OCI-LY1 (cell line): Measurements from ENCODE around the gene ADAMTS17.

ENCODE experiments used
- H2AFZ ChIP-seq: fragments of 200-600 bp; sonication (generic), shearing (Covaris generic); 2 replicates; pipeline ENCODE4 v1.6.0; 2014; ENCODE audit warnings: antibody characterized with exemption, mild to moderate bottlenecking, low read length
- H3F3A ChIP-seq: fragments of 200-600 bp; sonication (generic), shearing (Covaris generic); 2 replicates; pipeline ENCODE4 v1.6.0; 2014; ENCODE audit warnings: mild to moderate bottlenecking, antibody characterized with exemption, low read length, moderate library complexity; ENCODE audit not compliant: insufficient read depth
- H3K27ac ChIP-seq: fragments of 200-600 bp; sonication (generic); 2 replicates; pipeline ENCODE4 v1.5.1; 2014; ENCODE audit warnings: low read length, mixed run types, mild to moderate bottlenecking, low read depth; ENCODE audit not compliant: poor library complexity, severe bottlenecking
- H3K27me3 ChIP-seq: fragments of 200-600 bp; sonication (generic); 2 replicates; pipeline ENCODE4 v1.6.0; 2014; ENCODE audit warnings: antibody characterized with exemption, mild to moderate bottlenecking, low read length, moderate library complexity; ENCODE audit not compliant: insufficient read depth
- H3K36me3 ChIP-seq: fragments of 200-600 bp; sonication (generic); 2 replicates; pipeline ENCODE4 v1.6.1; 2014; ENCODE audit warnings: mild to moderate bottlenecking, antibody characterized with exemption, low read length, moderate library complexity, mixed read lengths; ENCODE audit not compliant: insufficient read depth
- H3K4me1 ChIP-seq: fragments of 200-600 bp; sonication (generic); 2 replicates; pipeline ENCODE4 v1.5.1; 2014; ENCODE audit warnings: mild to moderate bottlenecking, low read length, moderate library complexity; ENCODE audit not compliant: insufficient read depth, severe bottlenecking
- H3K4me2 ChIP-seq: fragments of 200-600 bp; sonication (generic), shearing (Covaris generic); 2 replicates; pipeline ENCODE4 v1.6.1; 2014; ENCODE audit warnings: low read length
- H3K4me3 ChIP-seq: fragments of 200-600 bp; sonication (generic); 2 replicates; pipeline ENCODE4 v1.5.1; 2014; ENCODE audit warnings: low read length, low read depth, mild to moderate bottlenecking, mixed read lengths; ENCODE audit not compliant: poor library complexity, severe bottlenecking
- H3K79me2 ChIP-seq: fragments of 200-600 bp; shearing (Covaris generic); 2 replicates; pipeline ENCODE4 v1.6.1; 2016; ENCODE audit warnings: mixed run types, low read length, mixed read lengths; ENCODE audit not compliant: insufficient read depth
- H3K9ac ChIP-seq: fragments of 200-600 bp; sonication (generic), shearing (Covaris generic); 2 replicates; pipeline ENCODE4 v1.6.1; 2014; ENCODE audit warnings: mild to moderate bottlenecking, low read length, mixed read lengths
- H3K9me2 ChIP-seq: fragments of 200-600 bp; sonication (generic), shearing (Covaris generic); 2 replicates; pipeline ENCODE4 v1.6.1; 2014; ENCODE audit warnings: low read depth, mild to moderate bottlenecking, low read length, mixed read lengths
- H3K9me3 ChIP-seq: fragments of 200-600 bp; shearing (Covaris generic); 2 replicates; pipeline ENCODE4 v1.6.1; 2014; ENCODE audit warnings: low read length, mixed read lengths
- H4K20me1 ChIP-seq: fragments of 200-600 bp; sonication (generic), shearing (Covaris generic); 2 replicates; pipeline ENCODE4 v1.6.0; 2016; ENCODE audit warnings: mild to moderate bottlenecking, low read length; ENCODE audit not compliant: insufficient read depth
- EZH2 ChIP-seq: fragments of 200-600 bp; sonication (generic), shearing (Covaris generic); IDR thresholded peaks from 2 replicates; pipeline ENCODE4 v1.8.0; 2017; ENCODE audit warnings: borderline replicate concordance, mixed run types, mild to moderate bottlenecking, antibody characterized with exemption, low read length, moderate library complexity, mixed read lengths
- TF ChIP-seq, protein P1 (sequence below): fragments of 200-600 bp; sonication (generic), shearing (Covaris generic); IDR thresholded peaks from 2 replicates; pipeline ENCODE4 v1.5.1; 2017; ENCODE audit warnings: mild to moderate bottlenecking, antibody characterized with exemption, low read length, moderate library complexity, mixed read lengths

ADAMTS17 gene

GRCh38 chr15:100152463-100152862, 189.3 kb downstream of the ADAMTS17 start:
- H3K79me2 ChIP-seq = no peaks in the 10 kb centered on the region
- no peak overlapping the region for H3K27ac ChIP-seq
- H3K27me3 ChIP-seq = no peaks in the 10 kb centered on the region
- no peak for TF ChIP-seq EZH2
- TF ChIP-seq, protein P1, sequence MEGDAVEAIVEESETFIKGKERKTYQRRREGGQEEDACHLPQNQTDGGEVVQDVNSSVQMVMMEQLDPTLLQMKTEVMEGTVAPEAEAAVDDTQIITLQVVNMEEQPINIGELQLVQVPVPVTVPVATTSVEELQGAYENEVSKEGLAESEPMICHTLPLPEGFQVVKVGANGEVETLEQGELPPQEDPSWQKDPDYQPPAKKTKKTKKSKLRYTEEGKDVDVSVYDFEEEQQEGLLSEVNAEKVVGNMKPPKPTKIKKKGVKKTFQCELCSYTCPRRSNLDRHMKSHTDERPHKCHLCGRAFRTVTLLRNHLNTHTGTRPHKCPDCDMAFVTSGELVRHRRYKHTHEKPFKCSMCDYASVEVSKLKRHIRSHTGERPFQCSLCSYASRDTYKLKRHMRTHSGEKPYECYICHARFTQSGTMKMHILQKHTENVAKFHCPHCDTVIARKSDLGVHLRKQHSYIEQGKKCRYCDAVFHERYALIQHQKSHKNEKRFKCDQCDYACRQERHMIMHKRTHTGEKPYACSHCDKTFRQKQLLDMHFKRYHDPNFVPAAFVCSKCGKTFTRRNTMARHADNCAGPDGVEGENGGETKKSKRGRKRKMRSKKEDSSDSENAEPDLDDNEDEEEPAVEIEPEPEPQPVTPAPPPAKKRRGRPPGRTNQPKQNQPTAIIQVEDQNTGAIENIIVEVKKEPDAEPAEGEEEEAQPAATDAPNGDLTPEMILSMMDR = no peak
- H3F3A ChIP-seq = no peaks in the 10 kb centered on the region
- no peaks in the 10 kb centered on the region for H3K9me3 ChIP-seq
- H3K4me3 ChIP-seq = no peak overlapping the region
- H3K4me1 ChIP-seq = no peaks in the 10 kb centered on the region
- H2AFZ ChIP-seq = no peak overlapping the region
- H3K9me2 ChIP-seq = no peaks in the 10 kb centered on the region
- H4K20me1 ChIP-seq = no peaks in the 10 kb centered on the region
- H3K9ac ChIP-seq = no peak overlapping the region
- H3K36me3 ChIP-seq = no peaks in the 10 kb centered on the region; the same call in 1 of the 2 replicates
- H3K4me2 ChIP-seq = no peak overlapping the region

DNA sequence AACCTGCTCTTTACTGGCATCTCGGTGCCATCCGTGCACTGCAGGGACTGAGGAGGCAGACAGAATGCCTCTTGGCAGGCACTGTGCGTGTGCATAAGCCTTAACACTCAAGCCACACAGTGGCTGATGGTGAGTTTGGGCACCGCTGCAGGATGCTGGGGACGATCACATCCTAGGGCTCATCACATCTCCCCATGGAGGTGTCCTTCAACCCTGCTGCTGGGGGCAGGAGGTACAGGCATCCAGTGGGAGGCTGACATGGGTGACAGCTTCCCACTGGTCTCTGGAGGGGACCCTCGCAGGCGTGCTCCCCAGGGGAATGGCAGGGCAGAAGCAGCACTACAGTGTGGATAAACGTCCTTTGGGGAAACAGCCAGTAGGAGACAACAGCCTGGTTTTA, 190.9 kb downstream of the ADAMTS17 start:
- H3K79me2 ChIP-seq = no peaks in the 10 kb centered on the region
- H4K20me1 ChIP-seq = no peaks in the 10 kb centered on the region
- H2AFZ ChIP-seq = no peak overlapping the region
- H3F3A ChIP-seq = no peaks in the 10 kb centered on the region
- no peak overlapping the region for H3K9ac ChIP-seq
- no peaks in the 10 kb centered on the region for H3K27me3 ChIP-seq
- no peak overlapping the region for H3K4me3 ChIP-seq
- no peak overlapping the region for H3K4me2 ChIP-seq
- H3K36me3 ChIP-seq = no peaks in the 10 kb centered on the region; the same call in 1 of the 2 replicates
- no peaks in the 10 kb centered on the region for H3K4me1 ChIP-seq
- H3K27ac ChIP-seq = no peak overlapping the region
- no peaks in the 10 kb centered on the region for H3K9me2 ChIP-seq
- no peaks in the 10 kb centered on the region for H3K9me3 ChIP-seq
- TF ChIP-seq, protein P1 = no peak
- TF ChIP-seq EZH2 = no peak

DNA sequence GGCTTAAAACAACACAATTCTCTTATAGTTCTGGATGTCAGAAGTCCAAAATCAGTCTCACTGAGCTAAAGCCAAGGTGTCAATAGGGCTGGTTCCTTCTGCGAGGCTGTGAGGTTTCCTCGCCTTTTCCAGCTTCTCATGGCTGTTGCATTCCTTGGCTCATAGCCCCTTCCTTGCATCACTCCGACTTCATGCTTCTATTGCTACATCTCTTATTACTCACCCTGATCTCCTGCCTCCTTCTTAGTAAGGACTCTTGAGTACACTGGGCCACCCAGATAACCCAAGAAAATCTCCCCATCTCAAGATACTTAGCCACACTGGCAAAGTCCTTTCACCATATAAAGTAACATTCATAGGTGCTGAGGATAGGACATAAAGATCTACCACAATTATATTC, 193.9 kb downstream of the ADAMTS17 start:
- no peaks in the 10 kb centered on the region for H3K9me3 ChIP-seq
- no peaks in the 10 kb centered on the region for H3K4me1 ChIP-seq
- H3F3A ChIP-seq = no peaks in the 10 kb centered on the region
- H3K27ac ChIP-seq = no peak overlapping the region
- H3K27me3 ChIP-seq = no peaks in the 10 kb centered on the region
- H3K4me2 ChIP-seq = no peak overlapping the region
- no peak overlapping the region for H3K4me3 ChIP-seq
- no peak overlapping the region for H2AFZ ChIP-seq
- H4K20me1 ChIP-seq = no peaks in the 10 kb centered on the region
- H3K79me2 ChIP-seq = no peaks in the 10 kb centered on the region
- H3K9me2 ChIP-seq = no peaks in the 10 kb centered on the region
- TF ChIP-seq, protein P1 = no peak
- no peak for TF ChIP-seq EZH2
- H3K36me3 ChIP-seq = no peaks in the 10 kb centered on the region; the same call in 1 of the 2 replicates
- H3K9ac ChIP-seq = no peak overlapping the region
